PC-3 (cell line): ENCODE data around the gene ABTB2. TPM values are rescaled to one million over a fixed set of nuclear protein-coding genes. Genes with fewer than 3 reads are reported as not detected.

Source experiments
- ATAC-seq: fragments of 200-7000 bp; cut with Tn5 transposase; 2 replicates; pipeline ENCODE4 v1.9.1; 2020; ENCODE audit warnings: mild to moderate bottlenecking, moderate library complexity
- BruUV-seq: library from RNA; stranded (reverse); fragments of 400-500 nt; replicated peaks from 2 replicates; lab custom pipeline; 2021; lab: Mats Ljungman, UMichigan
- CTCF ChIA-PET: fragments of 300-600 bp; sonication (Branson Sonifier 250); formaldehyde crosslinking; loops from one replicate; lab custom pipeline; 2022; ENCODE audit warnings: antibody characterized with exemption; lab: Charles Lee
- POLR2A ChIA-PET: fragments of 300-600 bp; sonication (Branson Sonifier 250); formaldehyde crosslinking; loops from one replicate; lab custom pipeline; 2022; ENCODE audit warnings: antibody characterized with exemption; ENCODE audit not compliant: unreplicated experiment; lab: Charles Lee
- DNase-seq: peaks from one replicate; pipeline ENCODE4 v3.0.0-alpha.2; 2015
- H2AFZ ChIP-seq: fragments of 300-600 bp; sonication (generic); 2 replicates; pipeline ENCODE4 v1.6.0; 2016; ENCODE audit warnings: antibody characterized with exemption, low read length
- H3F3A ChIP-seq: fragments of 300-600 bp; sonication (generic); one replicate; pipeline ENCODE4 v1.6.0; 2017; ENCODE audit warnings: antibody characterized with exemption, low read length, control low read depth, mild to moderate bottlenecking; ENCODE audit not compliant: unreplicated experiment
- H3K27ac ChIP-seq: fragments of 300-600 bp; sonication (generic); 2 replicates; pipeline ENCODE4 v1.5.1; 2016; ENCODE audit warnings: mild to moderate bottlenecking, low read length
- H3K27me3 ChIP-seq: fragments of 300-600 bp; sonication (generic); 2 replicates; pipeline ENCODE4 v1.6.1; 2016; ENCODE audit warnings: low read length, mixed read lengths
- H3K36me3 ChIP-seq: fragments of 300-600 bp; sonication (generic); 2 replicates; pipeline ENCODE4 v1.6.1; 2016; ENCODE audit warnings: low read depth, mixed run types, low read length, mixed read lengths
- H3K4me1 ChIP-seq: fragments of 300-600 bp; sonication (generic); 2 replicates; pipeline ENCODE4 v1.5.1; 2016; ENCODE audit warnings: low read length; ENCODE audit not compliant: insufficient read depth
- H3K4me2 ChIP-seq: fragments of 300-600 bp; sonication (generic); 2 replicates; pipeline ENCODE4 v1.6.0; 2016; ENCODE audit warnings: low read length
- H3K4me3 ChIP-seq: fragments of 300-600 bp; sonication (generic); 2 replicates; pipeline ENCODE4 v1.5.1; 2016; ENCODE audit warnings: mild to moderate bottlenecking, low read length, mixed read lengths
- H3K79me2 ChIP-seq: fragments of 300-600 bp; sonication (generic); 2 replicates; pipeline ENCODE4 v1.6.1; 2017; ENCODE audit warnings: low read length, mixed read lengths
- H3K9ac ChIP-seq: fragments of 300-600 bp; sonication (generic); 2 replicates; pipeline ENCODE4 v1.6.0; 2016; ENCODE audit warnings: mild to moderate bottlenecking, low read length
- H3K9me2 ChIP-seq: fragments of 300-600 bp; sonication (generic); replicated peaks from 2 replicates; pipeline ENCODE4 v1.6.1; 2016; ENCODE audit warnings: mixed run types, low read length, mixed read lengths
- H3K9me3 ChIP-seq: fragments of 300-600 bp; sonication (generic); 2 replicates; pipeline ENCODE4 v1.6.1; 2016; ENCODE audit warnings: low read length, mixed read lengths
- H4K20me1 ChIP-seq: fragments of 300-600 bp; sonication (generic); 2 replicates; pipeline ENCODE4 v1.6.1; 2016; ENCODE audit warnings: low read length, mixed read lengths
- CTCF ChIP-seq: fragments of 300-600 bp; sonication (generic); conservative IDR thresholded peaks from 2 replicates; pipeline ENCODE4 v1.5.1; 2017; ENCODE audit warnings: antibody characterized with exemption, low read depth, mild to moderate bottlenecking, low read length
- EZH2 ChIP-seq: fragments of 300-600 bp; sonication (generic); IDR thresholded peaks from one replicate; pipeline ENCODE4 v1.6.1; 2017; ENCODE audit warnings: antibody characterized with exemption, mild to moderate bottlenecking, low read length; ENCODE audit not compliant: unreplicated experiment
- EZH2phosphoT487 ChIP-seq: fragments of 300-600 bp; sonication (generic); IDR thresholded peaks from 2 replicates; pipeline ENCODE4 v1.6.1; 2018; ENCODE audit warnings: mild to moderate bottlenecking, antibody characterized with exemption, low read length, borderline replicate concordance
- intact Hi-C: fragments of 100-400 bp; cut with micrococcal nuclease; formaldehyde crosslinking; loops from 2 replicates; pipeline ENCODE4 v1.9.0; 2023
- total RNA-seq: library from RNA; depleted of rRNA; stranded (reverse); fragments of >200 nt; gene quantifications from 2 replicates; pipeline ENCODE4 v1.2.3, GENCODE V29; 2014

ABTB2 gene
- total RNA-seq, 1 experiment from 2014 or later = 5.2 TPM

- H3F3A ChIP-seq = no peaks in the 10 kb centered on the region
- TF ChIP-seq EZH2 (no peak), CTCF (no peak), EZH2phosphoT487 (no peak)
- H3K9me2 ChIP-seq = no peaks in the 10 kb centered on the region
- H3K4me1 ChIP-seq = peaks cover 7% of the 10 kb centered on the region; the same call in 1 of the 2 replicates
- H3K4me2 ChIP-seq = no peak overlapping the region
- H3K36me3 ChIP-seq = peaks cover 69% of the 10 kb centered on the region
- H3K27me3 ChIP-seq = no peaks in the 10 kb centered on the region
- ATAC-seq (no peak), DNase-seq (no peak)
- CTCF ChIA-PET = no interaction called here
- no peaks in the 10 kb centered on the region for H3K9me3 ChIP-seq
- no peak overlapping the region for H3K9ac ChIP-seq
- no TSS peak for BruUV-seq
- no peak overlapping the region for H2AFZ ChIP-seq
- POLR2A ChIA-PET = no interaction called here
- intact Hi-C loops = no loop called here
- H3K27ac ChIP-seq = no peak overlapping the region
- peaks cover 34% of the 10 kb centered on the region for H3K79me2 ChIP-seq
- H3K4me3 ChIP-seq = no peak overlapping the region
- 0 out of 2 replicates have a peak, but pooled peaks cover 4% of the 10 kb centered on the region for H4K20me1 ChIP-seq
These were observed 246.0 kb downstream of the ABTB2 start for GRCh38 chr11:34111722-34112270.

- H3K79me2 ChIP-seq = peaks cover 48% of the 10 kb centered on the region
- no peaks in the 10 kb centered on the region for H3K27me3 ChIP-seq
- H3K4me3 ChIP-seq = peak overlapping the region; percentile 85
- H3K4me1 ChIP-seq = peaks cover 19% of the 10 kb centered on the region
- peaks cover 27% of the 10 kb centered on the region; the same call in 1 of the 2 replicates for H3K36me3 ChIP-seq
- H2AFZ ChIP-seq = peak overlapping the region; percentile 69
- ChIA-PET CTCF (interaction anchor here (0.6 kb wide), 2 partner anchors 54 kb away, joined by 3 to 5 read pairs; partner anchors contain the start of gene CAPRIN1), POLR2A (interaction anchor here (0.6 kb wide), 1 partner anchor 8 kb away, joined by 3 read pairs; no protein-coding TSS in a partner anchor)
- peak overlapping the region; percentile 98 for H3K4me2 ChIP-seq
- DNase-seq (peak; percentile 10), ATAC-seq (peak; percentile 2; the same call in 1 of the 2 replicates)
- H3K9ac ChIP-seq = peak overlapping the region; percentile 97
- no peaks in the 10 kb centered on the region for H3K9me2 ChIP-seq
- BruUV-seq = TSS peak; percentile 26
- H3K9me3 ChIP-seq = no peaks in the 10 kb centered on the region
- TF ChIP-seq EZH2phosphoT487 (no peak), CTCF (no peak), EZH2 (no peak)
- peak overlapping the region; percentile 88 for H3K27ac ChIP-seq
- H4K20me1 ChIP-seq = 0 out of 2 replicates have a peak, but pooled peaks cover 4% of the 10 kb centered on the region
- intact Hi-C loops = loop anchor here (1.0 to 2.0 kb wide), 3 partner anchors 55 to 253 kb away; partner anchors contain the start of genes ABTB2 and CAPRIN1
- H3F3A ChIP-seq = peaks cover 4% of the 10 kb centered on the region
These were observed 251.8 kb downstream of the ABTB2 start for GRCh38 chr11:34105957-34106504.
